Epithelial cell of proximal tubule (primary cell): ENCODE measurements around the gene TPO. TPM values are rescaled to one million over a fixed set of nuclear protein-coding genes. Genes with fewer than 3 reads are reported as not detected.
"Not testable (repeated sequence)": the region's sequence is repeated elsewhere in the genome, so short reads cannot be mapped to it uniquely, and the experiment has no call there.

ENCODE experiments used
- DNase-seq: peaks from one replicate; pipeline ENCODE4 v3.0.0-alpha.2; 2011; ENCODE audit warnings: low read depth
- H3K4me3 ChIP-seq: 2 replicates; pipeline ENCODE4 v1.5.1; 2011; ENCODE audit warnings: low read depth, mild to moderate bottlenecking, low read length
- CTCF ChIP-seq: conservative IDR thresholded peaks from 2 replicates; pipeline ENCODE4 v1.5.1; 2012; ENCODE audit warnings: low read depth, mild to moderate bottlenecking, low read length
- total RNA-seq: library from RNA; depleted of rRNA; stranded (reverse); fragments of >200 nt; gene quantifications from 2 replicates; pipeline ENCODE4 v1.2.3, GENCODE V29; 2015

TPO gene
- total RNA-seq, 1 donor from 2014 or later, result not detected

DNA sequence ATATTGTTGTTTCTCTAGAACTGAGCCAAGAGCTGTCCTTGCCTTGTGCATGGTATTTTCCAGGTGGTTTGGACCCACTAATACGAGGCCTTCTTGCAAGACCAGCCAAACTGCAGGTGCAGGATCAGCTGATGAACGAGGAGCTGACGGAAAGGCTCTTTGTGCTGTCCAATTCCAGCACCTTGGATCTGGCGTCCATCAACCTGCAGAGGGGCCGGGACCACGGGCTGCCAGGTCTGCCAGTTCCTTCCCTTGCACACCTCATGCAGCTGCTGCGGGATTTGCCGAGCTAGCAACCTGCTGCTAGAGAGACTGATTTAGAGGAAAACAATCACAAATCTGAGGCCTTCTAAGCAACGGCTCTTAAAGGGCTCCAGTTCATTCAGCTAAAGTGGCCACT lies 74.5 kb downstream of the TPO start:
- no peak for DNase-seq
- no peak overlapping the region for H3K4me3 ChIP-seq
- no peak for TF ChIP-seq CTCF

DNA sequence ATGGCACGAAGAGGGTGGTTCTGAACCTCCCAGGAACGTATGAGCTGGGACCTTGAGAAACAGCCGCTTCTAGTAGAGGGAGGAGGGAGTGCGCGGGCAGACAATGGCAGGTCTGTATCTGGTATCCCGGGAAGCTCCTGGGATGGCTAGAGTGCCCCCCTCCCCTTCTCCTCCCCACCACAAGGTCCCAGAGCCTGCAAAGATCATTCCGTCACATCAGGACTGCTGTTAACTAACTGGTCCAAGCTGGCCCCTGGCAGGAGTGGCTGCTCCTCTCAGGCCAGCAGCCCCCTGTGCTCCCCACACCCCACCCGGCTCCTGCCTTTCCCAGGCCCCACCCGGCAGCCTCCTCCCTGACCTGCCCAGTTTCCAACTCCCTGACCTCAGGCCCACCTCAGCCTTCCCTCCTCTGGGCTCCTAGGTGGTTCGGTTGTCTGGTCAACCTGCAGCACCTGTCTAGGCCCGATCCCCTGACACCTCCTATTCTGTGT lies 75.0 kb downstream of the TPO start:
- TF ChIP-seq CTCF, result no peak
- no peak for DNase-seq
- no peak overlapping the region for H3K4me3 ChIP-seq

- DNase-seq, result no peak
- TF ChIP-seq CTCF, result no peak
- no peak overlapping the region for H3K4me3 ChIP-seq
These were observed 75.6 kb downstream of the TPO start for GRCh38 chr2:1488851-1489250.

- no peak for TF ChIP-seq CTCF
- H3K4me3 ChIP-seq, result no peak overlapping the region
These were observed 76.2 kb downstream of the TPO start for GRCh38 chr2:1489486-1489885.

GRCh38 chr2:1490381-1490780 lies 77.1 kb downstream of the TPO start:
- H3K4me3 ChIP-seq, DNase-seq: not testable (repeated sequence)

More at GRCh38 chr2:1489486-1489885, 76.2 kb downstream of the TPO start:
- no peak for DNase-seq

DNA sequence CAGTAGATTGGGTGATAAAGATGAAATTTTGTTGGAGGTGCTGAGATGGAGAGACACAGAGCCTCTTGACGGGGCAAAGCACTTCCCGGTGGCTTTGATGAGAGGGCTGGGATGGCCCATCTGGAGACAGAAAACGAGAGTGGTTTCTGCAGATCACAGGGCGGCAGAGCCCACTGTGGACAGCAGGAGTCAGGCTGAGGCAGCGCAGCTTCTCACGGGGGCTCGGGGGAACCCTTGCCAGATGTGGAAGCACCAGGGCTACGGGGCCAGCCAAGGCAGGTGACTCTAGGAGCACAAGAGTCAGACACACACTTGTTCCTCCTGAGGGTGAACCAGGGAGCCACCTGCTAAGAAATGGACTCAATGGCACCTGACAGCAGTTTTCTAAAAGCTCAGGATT lies 78.5 kb downstream of the TPO start:
- no peak for TF ChIP-seq CTCF
- no peak overlapping the region for H3K4me3 ChIP-seq
- DNase-seq, result no peak

DNA sequence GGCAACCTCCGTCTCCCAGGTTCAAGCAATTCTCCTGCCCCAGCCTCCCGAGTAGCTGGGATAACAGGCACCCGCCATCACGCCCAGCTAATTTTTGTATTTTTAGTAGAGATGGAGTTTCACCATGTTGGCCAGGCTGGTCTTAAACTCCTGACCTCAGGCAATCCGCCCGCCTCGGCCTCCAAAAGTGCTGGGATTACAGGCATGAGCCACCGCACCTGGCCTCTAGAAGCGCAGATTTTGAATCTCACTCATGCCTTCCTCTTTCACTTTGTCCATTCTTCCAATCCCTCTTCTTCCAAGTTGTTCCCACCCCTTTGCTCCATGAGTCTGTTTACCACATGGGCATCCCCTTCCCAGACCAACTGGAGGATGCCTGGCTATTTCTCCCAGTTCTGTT lies 79.0 kb downstream of the TPO start:
- not testable (repeated sequence) for DNase-seq, H3K4me3 ChIP-seq

- H3K4me3 ChIP-seq, result no peak overlapping the region
- DNase-seq, result no peak
- TF ChIP-seq CTCF, result no peak
These were observed 79.6 kb downstream of the TPO start for GRCh38 chr2:1492711-1493430.
